Activated CD8-positive, alpha-beta T cell treated with anti-CD3 and anti-CD28 coated beads for 36 hours (primary cell): ENCODE measurements around the gene SEMA4D. TPM values are rescaled to one million over a fixed set of nuclear protein-coding genes. Genes with fewer than 3 reads are reported as not detected.

ENCODE experiments used
- ATAC-seq: fragments of 200-7000 bp; cut with Tn5 transposase; one replicate; pipeline ENCODE4 v1.10.0; 2021; ENCODE audit warnings: mild to moderate bottlenecking, moderate library complexity
- CTCF ChIA-PET: fragments of 350-600 bp; sonication (Branson Sonifier 250); formaldehyde crosslinking; loops from one replicate; lab custom pipeline; 2021; ENCODE audit warnings: antibody characterized with exemption; lab: Charles Lee
- POLR2A ChIA-PET: fragments of 350-600 bp; sonication (Branson Sonifier 250); formaldehyde crosslinking; loops from one replicate; lab custom pipeline; 2021; ENCODE audit warnings: antibody characterized with exemption; lab: Charles Lee
- DNase-seq: peaks from one replicate; pipeline ENCODE4 v3.0.0-alpha.2; 2020
- H3K27ac Mint-ChIP-seq: one replicate; pipeline ENCODE4 v1.8.0; 2021; ENCODE audit warnings: mild to moderate bottlenecking, mixed read lengths
- H3K27me3 Mint-ChIP-seq: one replicate; pipeline ENCODE4 v1.8.0; 2021; ENCODE audit warnings: mixed read lengths
- H3K36me3 Mint-ChIP-seq: one replicate; pipeline ENCODE4 v1.8.0; 2021; ENCODE audit warnings: low read depth, mixed read lengths
- H3K4me1 Mint-ChIP-seq: one replicate; pipeline ENCODE4 v1.8.0; 2021; ENCODE audit warnings: low read depth, mixed read lengths
- H3K4me3 Mint-ChIP-seq: one replicate; pipeline ENCODE4 v1.8.0; 2021; ENCODE audit warnings: mild to moderate bottlenecking, moderate library complexity, mixed read lengths
- H3K9me3 Mint-ChIP-seq: one replicate; pipeline ENCODE4 v1.8.0; 2021; ENCODE audit warnings: mixed read lengths
- intact Hi-C: fragments of 100-400 bp; cut with micrococcal nuclease; formaldehyde crosslinking; loops from one replicate; pipeline ENCODE4 v1.10.0; 2022
- total RNA-seq, 2 experiments: library from RNA; stranded (reverse); gene quantifications; one replicate each; pipeline ENCODE4 v1.2.3, GENCODE V29; 2021
- TF ChIP-seq, protein P1 (sequence below): fragments of 200-600 bp; IDR thresholded peaks from one replicate; pipeline ENCODE4 v1.8.0; 2022; ENCODE audit warnings: antibody characterized with exemption, mild to moderate bottlenecking

SEMA4D gene
- total RNA-seq, 2 experiments from 2014 or later: 290 to 317 TPM

GRCh38 chr9:89496645-89497256 is 1.2 kb downstream of the SEMA4D start:
- peak; percentile 12 for ATAC-seq
- CTCF ChIA-PET: no interaction called here
- H3K4me1 Mint-ChIP-seq: peaks cover 77% of the 10 kb centered on the region

DNA sequence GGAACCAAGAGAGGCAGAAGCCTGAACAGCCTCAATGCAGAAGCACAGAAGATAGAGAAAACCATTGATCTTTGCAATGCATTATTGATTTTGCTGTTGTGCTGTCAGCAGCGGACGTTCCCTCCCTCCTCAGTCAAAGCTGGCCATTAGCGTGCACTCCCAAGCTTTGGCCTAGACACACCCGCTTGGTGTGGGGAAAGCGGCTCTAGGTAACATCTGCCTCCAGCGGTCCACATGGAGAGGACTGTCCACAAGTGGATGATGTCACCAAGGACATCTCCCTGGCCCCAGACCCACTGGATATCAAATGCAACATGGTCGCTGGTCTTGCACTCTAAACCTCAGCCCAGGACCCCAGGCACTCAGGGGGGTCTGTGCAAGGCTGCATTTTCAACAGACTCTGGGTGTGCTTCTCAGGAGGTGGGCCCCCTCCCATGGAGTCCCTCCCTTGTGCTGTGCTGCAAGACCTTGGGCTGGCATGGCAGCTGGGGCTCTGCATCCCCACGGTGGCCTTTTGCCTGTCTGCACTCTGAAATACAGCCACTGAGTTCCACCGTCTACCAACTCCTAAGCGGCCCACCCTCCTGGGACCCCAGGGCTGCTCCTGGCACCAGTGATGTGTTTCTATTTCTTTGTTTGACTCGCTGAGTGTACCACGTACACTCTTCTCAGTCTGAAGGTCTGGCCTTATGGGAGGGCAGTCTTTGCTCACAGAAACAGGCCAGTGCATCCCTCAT is 1.9 kb downstream of the SEMA4D start:
- DNase-seq (no peak), ATAC-seq (no peak)
- TF ChIP-seq, protein P1, sequence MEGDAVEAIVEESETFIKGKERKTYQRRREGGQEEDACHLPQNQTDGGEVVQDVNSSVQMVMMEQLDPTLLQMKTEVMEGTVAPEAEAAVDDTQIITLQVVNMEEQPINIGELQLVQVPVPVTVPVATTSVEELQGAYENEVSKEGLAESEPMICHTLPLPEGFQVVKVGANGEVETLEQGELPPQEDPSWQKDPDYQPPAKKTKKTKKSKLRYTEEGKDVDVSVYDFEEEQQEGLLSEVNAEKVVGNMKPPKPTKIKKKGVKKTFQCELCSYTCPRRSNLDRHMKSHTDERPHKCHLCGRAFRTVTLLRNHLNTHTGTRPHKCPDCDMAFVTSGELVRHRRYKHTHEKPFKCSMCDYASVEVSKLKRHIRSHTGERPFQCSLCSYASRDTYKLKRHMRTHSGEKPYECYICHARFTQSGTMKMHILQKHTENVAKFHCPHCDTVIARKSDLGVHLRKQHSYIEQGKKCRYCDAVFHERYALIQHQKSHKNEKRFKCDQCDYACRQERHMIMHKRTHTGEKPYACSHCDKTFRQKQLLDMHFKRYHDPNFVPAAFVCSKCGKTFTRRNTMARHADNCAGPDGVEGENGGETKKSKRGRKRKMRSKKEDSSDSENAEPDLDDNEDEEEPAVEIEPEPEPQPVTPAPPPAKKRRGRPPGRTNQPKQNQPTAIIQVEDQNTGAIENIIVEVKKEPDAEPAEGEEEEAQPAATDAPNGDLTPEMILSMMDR: no peak
- POLR2A ChIA-PET: interaction anchor here (0.9 to 2.6 kb wide), 5 partner anchors 12 to 85 kb away, joined by 3 to 15 read pairs (median 3); no protein-coding TSS in a partner anchor
- CTCF ChIA-PET: interaction anchor here (1.0 to 1.4 kb wide), 2 partner anchors 53 to 67 kb away, joined by 3 to 6 read pairs; no protein-coding TSS in a partner anchor
- intact Hi-C loops: no loop called here
- peak overlapping the region; percentile 92 for H3K27ac Mint-ChIP-seq
- H3K4me1 Mint-ChIP-seq: peaks cover 77% of the 10 kb centered on the region
- H3K27me3 Mint-ChIP-seq: no peaks in the 10 kb centered on the region
- H3K4me3 Mint-ChIP-seq: peak overlapping the region; percentile 92
- H3K36me3 Mint-ChIP-seq: peaks cover 51% of the 10 kb centered on the region
- no peaks in the 10 kb centered on the region for H3K9me3 Mint-ChIP-seq

More at GRCh38 chr9:89496645-89497256, 1.2 kb downstream of the SEMA4D start:
- Mint-ChIP-seq H3K27ac (peak overlapping the region; percentile 92), H3K9me3 (no peaks in the 10 kb centered on the region), H3K27me3 (no peaks in the 10 kb centered on the region), H3K4me3 (peak overlapping the region; percentile 92), H3K36me3 (peaks cover 45% of the 10 kb centered on the region)
- TF ChIP-seq, protein P1: no peak
- intact Hi-C loops: no loop called here
- POLR2A ChIA-PET: interaction anchor here (0.6 to 2.6 kb wide), 5 partner anchors 8 to 86 kb away, joined by 3 to 15 read pairs (median 4); no protein-coding TSS in a partner anchor
- peak; percentile 69 for DNase-seq

- H3K27ac Mint-ChIP-seq: peak overlapping the region; percentile 70
- H3K36me3 Mint-ChIP-seq: peaks cover 64% of the 10 kb centered on the region
- peaks cover 81% of the 10 kb centered on the region for H3K4me1 Mint-ChIP-seq
- ChIA-PET POLR2A (no interaction called here), CTCF (no interaction called here)
- TF ChIP-seq, protein P1: no peak
- DNase-seq (no peak), ATAC-seq (no peak)
- peak overlapping the region; percentile 92 for H3K4me3 Mint-ChIP-seq
- no peaks in the 10 kb centered on the region for H3K9me3 Mint-ChIP-seq
- intact Hi-C loops: no loop called here
- no peaks in the 10 kb centered on the region for H3K27me3 Mint-ChIP-seq
Measured at GRCh38 chr9:89494199-89494598, 3.7 kb downstream of the SEMA4D start.

GRCh38 chr9:89493671-89494070 is 4.2 kb downstream of the SEMA4D start:
- DNase-seq (no peak), ATAC-seq (no peak)
- H3K27me3 Mint-ChIP-seq: no peaks in the 10 kb centered on the region
- H3K9me3 Mint-ChIP-seq: no peaks in the 10 kb centered on the region
- CTCF ChIA-PET: interaction anchor here (1.0 kb wide), 1 partner anchor 55 kb away, joined by 4 read pairs; no protein-coding TSS in a partner anchor
- H3K36me3 Mint-ChIP-seq: peaks cover 69% of the 10 kb centered on the region
- H3K4me3 Mint-ChIP-seq: peak overlapping the region; percentile 92
- POLR2A ChIA-PET: interaction anchor here (0.7 to 3.3 kb wide), 2 partner anchors 15 to 44 kb away, joined by 3 to 14 read pairs; no protein-coding TSS in a partner anchor
- H3K4me1 Mint-ChIP-seq: peaks cover 81% of the 10 kb centered on the region
- TF ChIP-seq, protein P1: no peak
- H3K27ac Mint-ChIP-seq: peak overlapping the region; percentile 70
- intact Hi-C loops: no loop called here
